ENCODE measurements around the gene TNXB. TPM values are rescaled to one million over a fixed set of nuclear protein-coding genes. Genes with fewer than 3 reads are reported as not detected.

TNXB gene
- total and polyA plus RNA-seq, 2 donors (not counting 3 experiments of a cell fraction or from before 2014, with no cell fraction given) = 0.47 to 2.7 TPM

GRCh38 chr6:32064706-32065105, 44.4 kb downstream of the TNXB start:
- no peaks in the 10 kb centered on the region for H3K9me1 ChIP-seq (replicated peaks; ENCODE audit: control insufficient read depth, extremely low read depth, insufficient read depth, low read length)
- H3K9ac ChIP-seq (replicated peaks; ENCODE audit: extremely low read depth, insufficient read depth, low read length) = no peak overlapping the region
- FAIRE-seq (no peak), DNase-seq (ENCODE audit: low read depth, low spot score) (no peak)
- no peaks in the 10 kb centered on the region for H4K20me1 ChIP-seq (replicated peaks; ENCODE audit: control insufficient read depth, extremely low read depth, insufficient read depth, low read length)
- H3K27me3 ChIP-seq (ENCODE audit: control insufficient read depth in 2 of 2, insufficient read depth in 2 of 2, low read length in 2 of 2) = no peaks in the 10 kb centered on the region
- ChIA-PET POLR2A (no interaction called here), CTCF (interaction anchor here (3.0 kb wide), 1 partner anchor 18 kb away, joined by 10 read pairs; no protein-coding TSS in a partner anchor)
- TF ChIP-seq JUN (IDR thresholded peaks at IDR 0.05; ENCODE audit: borderline replicate concordance, insufficient read depth, insufficient read length, low read depth) (no peak), MYC (IDR thresholded peaks at IDR 0.05; ENCODE audit: low read depth, low read length) (no peak), FOS (IDR thresholded peaks at IDR 0.05; ENCODE audit: borderline replicate concordance, insufficient read depth, low read length) (no peak), POLR2AphosphoS5 (IDR thresholded peaks at IDR 0.05; ENCODE audit: insufficient read depth, low read depth, low read length) (no peak), MAX (IDR thresholded peaks at IDR 0.05; ENCODE audit: insufficient read depth, insufficient read length) (no peak), POLR2A (IDR thresholded peaks at IDR 0.05; ENCODE audit: low read depth, low read length) (no peak), GATA2 (IDR thresholded peaks at IDR 0.05; ENCODE audit: insufficient read depth, insufficient read length, low read depth, low read length) (no peak), EZH2 (IDR thresholded peaks at IDR 0.05; ENCODE audit: borderline replicate concordance, low read depth, low read length, severe bottlenecking) (no peak), CTCF (IDR thresholded peaks at IDR 0.05; ENCODE audit: extremely low read depth in 1 of 2, insufficient read depth in 1 of 2, low read depth in 1 of 2, low read length in 2 of 2) (no peak)
- no peak overlapping the region for H2AFZ ChIP-seq (ENCODE audit: low read depth, low read length)
- H3K4me3 ChIP-seq (replicated peaks in 1 of 3; ENCODE audit: insufficient read depth in 1 of 3, low read depth in 1 of 3, low read length in 3 of 3) = no peak overlapping the region
- H3K36me3 ChIP-seq (ENCODE audit: control insufficient read depth in 2 of 2, extremely low read depth in 1 of 2, insufficient read depth in 2 of 2, low read length in 2 of 2) = no peaks in the 10 kb centered on the region
- H3K9me3 ChIP-seq (replicated peaks; ENCODE audit: control insufficient read depth, insufficient read depth, low read length) = no peaks in the 10 kb centered on the region
- H3K4me1 ChIP-seq (ENCODE audit: control insufficient read depth, extremely low read depth, insufficient read depth, low read length) = no peaks in the 10 kb centered on the region
- H3K27ac ChIP-seq (ENCODE audit: insufficient read depth, low read depth, low read length) = no peak overlapping the region
- intact Hi-C loops (cut with micrococcal nuclease) = no loop called here
- no TSS peak for BruUV-seq (replicated peaks)
- dilution Hi-C loops (cut with MboI; ENCODE audit: extremely low pct_ligation_motif_present, low sequenced_read_pairs) = no loop called here
- H3K79me2 ChIP-seq (ENCODE audit: control insufficient read depth, insufficient read depth, low read length) = no peaks in the 10 kb centered on the region
- H3K4me2 ChIP-seq (ENCODE audit: insufficient read depth, low read length) = no peak overlapping the region

Measured in endothelial cell of umbilical vein (primary cell).